ENCODE measurements around the gene RAB40A.
"Not testable (repeated sequence)": the region's sequence is repeated elsewhere in the genome, so short reads cannot be mapped to it uniquely, and the experiment has no call there.

The RAB40A gene

DNA sequence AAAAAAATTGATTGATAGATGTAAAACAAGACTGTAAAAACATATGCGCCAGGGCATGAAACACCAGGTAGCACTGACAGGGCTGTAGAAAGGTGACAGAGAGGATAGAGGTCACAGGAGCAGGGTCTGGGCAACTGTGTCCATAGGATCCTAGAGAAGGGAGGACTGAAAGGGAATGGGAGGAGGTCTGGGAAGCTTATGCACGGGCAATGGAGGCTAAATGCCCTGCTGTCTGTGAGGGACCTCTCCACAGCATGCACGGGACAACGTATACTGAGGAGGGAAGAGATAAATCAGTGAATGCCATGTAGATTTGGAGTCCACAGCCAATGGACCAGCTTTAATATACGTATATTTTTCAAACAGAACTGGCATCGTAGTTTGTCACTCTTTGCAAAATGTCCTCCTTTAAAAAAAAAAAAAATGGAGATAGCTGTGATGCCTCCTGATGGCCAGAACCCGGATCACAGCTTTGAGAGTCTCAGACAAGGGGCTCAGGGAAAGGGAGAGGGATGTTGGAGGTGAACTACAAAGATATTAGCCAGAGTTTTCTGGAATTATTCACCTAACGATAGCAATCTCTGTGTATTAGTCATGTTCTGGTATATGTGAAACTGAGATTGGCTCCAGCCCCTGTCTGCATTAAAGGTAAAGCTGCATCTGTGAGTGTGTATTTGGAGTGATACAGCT, 16.0 kb downstream of the RAB40A start:
- H4K20me1 ChIP-seq = no peaks in the 10 kb centered on the region
- no peaks in the 10 kb centered on the region for H3K4me1 ChIP-seq
- H3K27me3 ChIP-seq = no peaks in the 10 kb centered on the region
- H3K27ac ChIP-seq = no peak overlapping the region
- H3K9me3 ChIP-seq = no peaks in the 10 kb centered on the region
- TF ChIP-seq Cebpa-rat (IDR thresholded peaks at IDR 0.05) = no peak
- H3K9ac ChIP-seq = no peak overlapping the region
- H3K4me2 ChIP-seq = no peak overlapping the region
- no peaks in the 10 kb centered on the region for H3K36me3 ChIP-seq
- no peak overlapping the region for H3K4me3 ChIP-seq

DNA sequence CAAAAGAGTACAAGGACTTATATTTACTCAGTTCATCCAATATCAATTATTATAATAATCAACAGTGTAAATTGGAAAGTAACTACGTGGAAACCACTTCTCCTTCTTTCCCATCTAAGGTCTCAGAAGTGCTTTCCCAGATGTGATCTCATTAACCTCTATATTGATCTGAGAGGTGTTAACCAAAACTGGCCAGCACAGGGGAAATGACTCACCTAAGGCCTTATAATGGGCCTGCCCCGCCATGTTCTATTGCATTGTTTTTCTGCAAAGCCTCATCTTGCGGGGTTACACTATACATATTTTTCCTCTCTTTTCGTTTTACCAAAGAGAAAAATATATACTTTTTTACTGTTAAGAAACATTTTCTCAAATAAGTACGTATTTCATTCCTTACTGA, 20.5 kb downstream of the RAB40A start:
- Histone ChIP-seq H3K4me2 (no peak overlapping the region), H3K27me3 (no peaks in the 10 kb centered on the region), H4K20me1 (no peaks in the 10 kb centered on the region), H3K9me3 (no peaks in the 10 kb centered on the region), H3K4me1 (no peaks in the 10 kb centered on the region), H3K27ac (no peak overlapping the region), H3K4me3 (no peak overlapping the region), H3K36me3 (no peaks in the 10 kb centered on the region), H3K9ac (no peak overlapping the region)
- TF ChIP-seq Cebpa-rat (IDR thresholded peaks at IDR 0.05) = no peak

DNA sequence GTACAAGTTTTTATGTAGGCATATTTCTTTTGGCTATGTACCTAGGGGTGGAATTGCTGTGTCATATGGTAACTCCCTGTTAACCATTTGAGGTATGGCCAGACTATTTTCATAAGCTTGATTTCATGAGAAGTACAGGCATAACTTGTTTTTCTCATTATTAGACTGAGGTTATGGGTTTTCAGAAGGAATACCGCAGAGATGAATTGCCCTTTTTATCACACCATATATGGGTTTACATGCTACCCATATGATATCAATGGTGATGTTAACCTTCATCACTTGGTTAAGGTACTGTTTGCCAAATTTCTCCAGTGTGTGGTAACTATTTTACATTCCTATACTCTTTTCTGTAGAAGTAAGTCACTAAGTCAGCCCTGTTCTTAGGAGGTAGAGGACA, 23.5 kb downstream of the RAB40A start:
- H3K4me3 ChIP-seq = no peak overlapping the region
- no peaks in the 10 kb centered on the region for H3K36me3 ChIP-seq
- TF ChIP-seq Cebpa-rat (IDR thresholded peaks at IDR 0.05) = no peak
- H3K4me2 ChIP-seq = no peak overlapping the region
- no peaks in the 10 kb centered on the region for H4K20me1 ChIP-seq
- H3K9me3 ChIP-seq = no peaks in the 10 kb centered on the region
- no peaks in the 10 kb centered on the region for H3K27me3 ChIP-seq
- no peak overlapping the region for H3K9ac ChIP-seq
- no peaks in the 10 kb centered on the region for H3K4me1 ChIP-seq
- H3K27ac ChIP-seq = no peak overlapping the region

DNA sequence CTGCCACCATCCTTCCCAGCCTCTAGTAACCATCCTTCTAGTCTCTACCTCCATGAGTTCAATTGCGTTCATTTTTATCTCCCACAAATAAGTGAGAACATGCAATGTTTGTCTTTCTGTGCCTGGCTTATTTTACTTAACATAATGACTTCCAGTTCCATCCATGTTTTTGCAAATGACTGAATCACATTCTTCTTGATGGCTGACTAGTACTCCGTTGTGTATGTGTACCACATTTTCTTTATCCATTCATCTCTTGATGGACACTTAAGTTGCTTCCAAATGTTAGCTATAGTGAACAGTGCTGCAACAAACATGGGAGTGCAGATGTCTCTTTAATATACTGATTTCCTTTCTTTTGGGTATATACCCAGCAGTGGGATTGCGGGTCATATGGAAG, 25.7 kb downstream of the RAB40A start:
- not testable (repeated sequence) for H3K4me2 ChIP-seq, H3K27me3 ChIP-seq, H3K4me3 ChIP-seq, H3K36me3 ChIP-seq, H3K9ac ChIP-seq, H3K4me1 ChIP-seq, H4K20me1 ChIP-seq, H3K27ac ChIP-seq, H3K9me3 ChIP-seq

DNA sequence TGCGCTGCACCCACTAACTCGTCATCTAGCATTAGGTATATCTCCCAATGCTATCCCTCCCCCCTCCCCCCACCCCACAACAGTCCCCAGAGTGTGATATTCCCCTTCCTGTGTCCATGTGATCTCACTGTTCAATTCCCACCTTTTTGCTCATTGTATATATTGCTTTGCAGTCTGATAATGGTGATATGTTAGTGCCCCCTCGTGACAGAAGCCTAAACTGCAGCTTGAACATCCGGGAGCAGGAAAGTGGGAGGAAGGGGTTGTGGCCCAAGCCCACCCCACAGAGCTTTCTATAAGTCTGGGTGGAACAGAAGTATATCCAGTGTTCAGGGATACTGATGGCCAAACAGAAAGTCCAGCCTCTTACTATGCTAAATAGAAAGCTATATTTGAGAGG, 29.6 kb downstream of the RAB40A start:
- not testable (repeated sequence) for H3K4me2 ChIP-seq, H3K9me3 ChIP-seq, H3K9ac ChIP-seq, H3K27me3 ChIP-seq, H3K4me1 ChIP-seq, H3K4me3 ChIP-seq, H3K27ac ChIP-seq, H3K36me3 ChIP-seq, H4K20me1 ChIP-seq

DNA sequence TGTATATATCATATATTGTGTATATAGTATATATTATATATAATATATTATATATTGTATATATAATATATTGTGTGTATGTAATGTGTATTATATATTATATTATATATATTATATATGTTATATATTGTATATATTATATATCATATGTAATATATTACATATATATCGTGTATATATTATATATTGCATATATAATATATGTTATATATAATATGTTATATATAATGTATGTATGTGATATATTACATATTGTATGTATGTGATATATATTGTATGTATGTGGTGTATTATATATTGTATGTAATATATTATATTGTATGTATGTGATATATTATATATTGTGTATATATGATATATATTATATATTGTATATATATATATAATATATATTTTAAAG, 30.5 kb downstream of the RAB40A start:
- Histone ChIP-seq H3K4me1 (no peaks in the 10 kb centered on the region), H3K27me3 (no peaks in the 10 kb centered on the region), H3K4me2 (no peak overlapping the region), H3K36me3 (no peaks in the 10 kb centered on the region), H3K27ac (no peak overlapping the region), H3K4me3 (no peak overlapping the region), H3K9me3 (no peaks in the 10 kb centered on the region), H4K20me1 (no peaks in the 10 kb centered on the region), H3K9ac (no peak overlapping the region)
- no peak for TF ChIP-seq Cebpa-rat (IDR thresholded peaks at IDR 0.05)

DNA sequence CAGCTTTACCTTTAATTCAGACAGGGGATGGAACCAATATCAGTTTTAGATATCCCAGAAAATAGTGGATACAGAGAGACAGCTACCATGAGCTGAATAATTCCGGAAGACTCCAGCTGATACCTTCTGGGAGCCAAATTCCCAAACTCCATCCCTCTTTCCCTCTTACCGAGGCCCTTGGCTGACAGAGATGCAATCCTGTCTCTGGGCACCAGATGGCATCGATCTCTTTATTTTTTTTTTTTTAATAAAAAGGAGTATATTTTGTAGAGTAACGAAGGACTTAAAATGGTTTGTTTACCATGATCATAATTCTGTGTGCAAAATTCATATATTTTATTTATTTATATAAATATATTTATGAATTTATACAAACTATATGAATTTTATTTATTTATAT, 31.0 kb downstream of the RAB40A start:
- no peak overlapping the region for H3K4me2 ChIP-seq
- H3K9ac ChIP-seq = no peak overlapping the region
- no peaks in the 10 kb centered on the region for H4K20me1 ChIP-seq
- TF ChIP-seq Cebpa-rat (IDR thresholded peaks at IDR 0.05) = no peak
- no peaks in the 10 kb centered on the region for H3K27me3 ChIP-seq
- no peak overlapping the region for H3K4me3 ChIP-seq
- no peaks in the 10 kb centered on the region for H3K9me3 ChIP-seq
- H3K4me1 ChIP-seq = no peaks in the 10 kb centered on the region
- no peak overlapping the region for H3K27ac ChIP-seq
- no peaks in the 10 kb centered on the region for H3K36me3 ChIP-seq

DNA sequence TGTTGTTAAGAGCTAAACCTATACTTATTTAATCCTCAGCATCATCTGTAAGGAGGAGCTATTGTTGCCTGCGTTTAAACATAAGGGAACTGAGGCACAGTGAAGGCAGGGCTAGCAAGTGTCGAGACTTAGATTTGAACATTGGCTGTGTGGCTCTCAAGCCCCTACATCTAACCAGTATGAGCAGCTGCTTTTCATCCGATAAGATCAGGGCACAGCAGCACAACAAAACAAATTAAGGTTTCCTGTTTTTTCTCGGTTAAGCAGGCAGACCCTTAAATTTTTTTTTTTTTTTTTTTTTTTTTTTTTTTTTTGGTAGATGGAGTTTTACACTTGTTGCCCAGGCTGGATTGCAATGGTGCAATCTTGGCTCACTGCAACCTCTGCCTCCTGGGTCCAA, 35.6 kb downstream of the RAB40A start:
- H3K27ac ChIP-seq = no peak overlapping the region
- H3K4me3 ChIP-seq = no peak overlapping the region
- H3K9me3 ChIP-seq = no peaks in the 10 kb centered on the region
- no peaks in the 10 kb centered on the region for H4K20me1 ChIP-seq
- no peak for TF ChIP-seq Cebpa-rat (IDR thresholded peaks at IDR 0.05)
- H3K4me2 ChIP-seq = no peak overlapping the region
- no peaks in the 10 kb centered on the region for H3K27me3 ChIP-seq
- H3K36me3 ChIP-seq = no peaks in the 10 kb centered on the region
- no peaks in the 10 kb centered on the region for H3K4me1 ChIP-seq
- no peak overlapping the region for H3K9ac ChIP-seq

DNA sequence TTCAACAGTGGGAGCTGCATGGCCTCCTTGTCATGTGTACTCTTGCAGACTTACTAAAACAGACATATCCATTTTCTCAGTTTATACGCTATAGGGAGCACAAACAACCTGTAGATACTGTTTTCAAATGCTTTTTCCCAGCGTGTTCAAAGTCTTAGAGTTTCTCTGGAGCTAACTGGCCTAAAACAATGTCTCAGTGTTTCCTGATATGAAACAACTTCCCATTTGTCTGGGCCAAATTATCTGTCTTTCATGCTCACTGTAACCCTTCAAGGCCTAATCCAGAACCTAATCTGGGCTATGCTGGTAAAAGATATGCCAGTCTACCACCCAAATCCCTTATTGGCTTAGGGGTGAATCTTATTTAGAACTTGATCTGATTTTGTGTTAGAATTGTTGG, 38.8 kb downstream of the RAB40A start:
- no peaks in the 10 kb centered on the region for H3K27me3 ChIP-seq
- TF ChIP-seq Cebpa-rat (IDR thresholded peaks at IDR 0.05) = no peak
- no peak overlapping the region for H3K9ac ChIP-seq
- H3K36me3 ChIP-seq = no peaks in the 10 kb centered on the region
- no peaks in the 10 kb centered on the region for H4K20me1 ChIP-seq
- H3K4me3 ChIP-seq = no peak overlapping the region
- H3K9me3 ChIP-seq = no peaks in the 10 kb centered on the region
- no peak overlapping the region for H3K4me2 ChIP-seq
- no peaks in the 10 kb centered on the region for H3K4me1 ChIP-seq
- no peak overlapping the region for H3K27ac ChIP-seq

DNA sequence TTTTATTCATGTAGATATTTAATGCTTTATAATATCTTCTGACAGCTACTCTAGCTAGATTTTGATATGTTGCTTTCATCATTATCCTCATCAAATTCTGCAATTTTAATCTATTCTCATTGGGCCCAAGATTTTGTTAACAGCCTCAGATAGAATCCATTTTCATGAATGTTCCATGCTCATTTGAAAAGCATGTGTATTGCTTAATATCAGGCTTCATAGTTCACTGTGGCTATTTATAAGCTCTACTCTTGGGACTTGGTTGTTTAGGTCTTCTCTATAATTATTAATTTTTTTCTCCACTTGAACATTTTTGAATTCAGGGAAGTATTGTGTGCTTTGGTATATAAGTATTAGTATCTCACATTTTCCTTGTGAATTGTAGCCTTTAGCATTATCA, 41.8 kb downstream of the RAB40A start:
- H3K4me2 ChIP-seq = no peak overlapping the region
- H3K9me3 ChIP-seq = no peaks in the 10 kb centered on the region
- H3K4me3 ChIP-seq = no peak overlapping the region
- no peak overlapping the region for H3K9ac ChIP-seq
- H3K27ac ChIP-seq = no peak overlapping the region
- H3K27me3 ChIP-seq = no peaks in the 10 kb centered on the region
- H3K36me3 ChIP-seq = no peaks in the 10 kb centered on the region
- TF ChIP-seq Cebpa-rat (IDR thresholded peaks at IDR 0.05) = no peak
- no peaks in the 10 kb centered on the region for H4K20me1 ChIP-seq
- H3K4me1 ChIP-seq = no peaks in the 10 kb centered on the region

DNA sequence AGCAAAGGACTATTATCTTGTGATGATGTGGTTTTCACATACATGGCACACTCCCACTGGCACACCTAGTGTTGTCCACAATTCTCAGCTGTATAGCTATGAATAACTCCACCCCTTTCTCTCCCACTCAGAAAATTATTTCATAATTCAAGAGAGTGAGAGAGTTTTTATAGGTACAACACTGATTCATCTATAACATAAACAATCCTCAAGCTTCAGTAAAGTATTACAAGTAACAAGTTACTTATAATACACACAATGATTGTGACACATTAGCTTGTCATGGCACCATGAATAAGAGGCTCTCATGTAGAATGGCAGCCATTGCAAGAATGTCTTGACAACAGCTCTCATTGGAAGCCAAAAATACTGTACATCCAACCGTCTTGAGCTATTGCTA, 43.9 kb downstream of the RAB40A start:
- Histone ChIP-seq H3K4me3 (no peak overlapping the region), H3K9ac (no peak overlapping the region), H3K4me1 (no peaks in the 10 kb centered on the region), H3K9me3 (no peaks in the 10 kb centered on the region), H4K20me1 (no peaks in the 10 kb centered on the region), H3K27me3 (no peaks in the 10 kb centered on the region), H3K27ac (no peak overlapping the region), H3K36me3 (no peaks in the 10 kb centered on the region), H3K4me2 (no peak overlapping the region)
- TF ChIP-seq Cebpa-rat (IDR thresholded peaks at IDR 0.05) = no peak

DNA sequence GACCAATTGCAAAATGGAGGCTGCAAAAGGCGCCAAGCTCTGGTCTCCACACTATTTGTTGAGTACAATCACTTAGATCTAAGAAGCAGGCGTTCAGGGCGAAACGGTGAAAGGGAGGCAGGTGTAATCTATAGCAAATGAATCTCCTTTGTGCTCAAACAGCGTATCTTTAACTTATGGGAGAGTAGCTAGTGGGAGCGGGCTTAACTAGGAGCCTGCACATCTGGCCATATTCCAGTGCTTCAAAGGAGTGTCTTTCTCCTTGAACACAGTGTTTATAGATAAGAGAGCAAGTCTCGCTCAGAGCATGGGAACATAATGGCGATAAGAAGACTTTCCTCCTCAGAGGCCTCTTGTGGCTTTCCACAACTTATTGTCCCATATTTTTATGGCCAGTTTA, 49.3 kb downstream of the RAB40A start:
- not testable (repeated sequence) for H3K4me1 ChIP-seq, H3K4me3 ChIP-seq, H4K20me1 ChIP-seq

More for the DNA sequence above, 49.3 kb downstream of the RAB40A start:
- not testable (repeated sequence) for H3K4me2 ChIP-seq, H3K27me3 ChIP-seq, H3K36me3 ChIP-seq, H3K9me3 ChIP-seq, H3K27ac ChIP-seq, H3K9ac ChIP-seq
